HFFc6 (cell line): ENCODE data around the gene CHCHD6. TPM values are rescaled to one million over a fixed set of nuclear protein-coding genes. Genes with fewer than 3 reads are reported as not detected.

Source experiments
- DNase-seq: peaks from one replicate; pipeline ENCODE4 v3.0.0-alpha.2; 2018
- H3K27ac Mint-ChIP-seq: 2 replicates; pipeline ENCODE4 v1.8.0; 2020; ENCODE audit warnings: mild to moderate bottlenecking, mixed read lengths
- H3K27me3 Mint-ChIP-seq: 2 replicates; pipeline ENCODE4 v1.8.0; 2021; ENCODE audit warnings: mild to moderate bottlenecking, moderate library complexity, mixed read lengths; ENCODE audit not compliant: insufficient read depth
- H3K36me3 Mint-ChIP-seq: 2 replicates; pipeline ENCODE4 v1.8.0; 2021; ENCODE audit warnings: low read depth, mixed read lengths
- H3K4me1 Mint-ChIP-seq: 2 replicates; pipeline ENCODE4 v1.8.0; 2020; ENCODE audit warnings: low read depth, mixed read lengths
- H3K4me3 Mint-ChIP-seq: 2 replicates; pipeline ENCODE4 v1.8.0; 2020; ENCODE audit warnings: mild to moderate bottlenecking, moderate library complexity, mixed read lengths
- H3K9me3 Mint-ChIP-seq: 2 replicates; pipeline ENCODE4 v1.8.0; 2020; ENCODE audit warnings: mild to moderate bottlenecking, mixed read lengths
- CTCF ChIP-seq: fragments of 200-600 bp; sonication (generic); IDR thresholded peaks from 2 replicates; pipeline ENCODE4 v1.5.0; 2021; ENCODE audit warnings: antibody characterized with exemption, mild to moderate bottlenecking
- total RNA-seq, 6 experiments: library from RNA; stranded (reverse); fragmentation: NEBNext Ultra II Directional; extraction: Animal tissue kit (Norgen Biotek cat#: 25700); gene quantifications; 2 replicates in 1 of 6; 3 replicates in 5 of 6; pipeline ENCODE4 v1.2.3, GENCODE V29; 2021

CHCHD6 gene
- total RNA-seq, 6 experiments from 2014 or later, result 18.6 to 22.9 (median 19.9) TPM

- no peak overlapping the region for H3K27ac Mint-ChIP-seq
- H3K4me3 Mint-ChIP-seq, result no peak overlapping the region
- no peaks in the 10 kb centered on the region for H3K27me3 Mint-ChIP-seq
- H3K4me1 Mint-ChIP-seq, result peaks cover 75% of the 10 kb centered on the region
- no peak for DNase-seq
- no peaks in the 10 kb centered on the region for H3K36me3 Mint-ChIP-seq
- no peak for TF ChIP-seq CTCF
- no peaks in the 10 kb centered on the region for H3K9me3 Mint-ChIP-seq
Measured at GRCh38 chr3:126935756-126936509, 231.9 kb downstream of the CHCHD6 start.

GRCh38 chr3:126936853-126937425, 232.9 kb downstream of the CHCHD6 start:
- Mint-ChIP-seq H3K27ac (no peak overlapping the region), H3K4me3 (no peak overlapping the region), H3K27me3 (no peaks in the 10 kb centered on the region), H3K4me1 (peaks cover 69% of the 10 kb centered on the region), H3K36me3 (no peaks in the 10 kb centered on the region), H3K9me3 (no peaks in the 10 kb centered on the region)
- no peak for TF ChIP-seq CTCF
- no peak for DNase-seq

- H3K27ac Mint-ChIP-seq, result no peak overlapping the region
- no peak for DNase-seq
- no peaks in the 10 kb centered on the region for H3K27me3 Mint-ChIP-seq
- peaks cover 63% of the 10 kb centered on the region for H3K4me1 Mint-ChIP-seq
- H3K36me3 Mint-ChIP-seq, result no peaks in the 10 kb centered on the region
- no peak for TF ChIP-seq CTCF
- H3K9me3 Mint-ChIP-seq, result no peaks in the 10 kb centered on the region
- no peak overlapping the region for H3K4me3 Mint-ChIP-seq
Measured at GRCh38 chr3:126937533-126937932, 233.5 kb downstream of the CHCHD6 start.

- no peaks in the 10 kb centered on the region for H3K27me3 Mint-ChIP-seq
- TF ChIP-seq CTCF, result no peak
- no peak overlapping the region for H3K4me3 Mint-ChIP-seq
- no peaks in the 10 kb centered on the region for H3K9me3 Mint-ChIP-seq
- H3K4me1 Mint-ChIP-seq, result peaks cover 58% of the 10 kb centered on the region
- DNase-seq, result no peak
- no peaks in the 10 kb centered on the region for H3K36me3 Mint-ChIP-seq
- H3K27ac Mint-ChIP-seq, result no peak overlapping the region
Measured at GRCh38 chr3:126937973-126938372, 233.9 kb downstream of the CHCHD6 start.

GRCh38 chr3:126938520-126939337, 234.7 kb downstream of the CHCHD6 start:
- Mint-ChIP-seq H3K9me3 (no peaks in the 10 kb centered on the region), H3K36me3 (no peaks in the 10 kb centered on the region), H3K27me3 (no peaks in the 10 kb centered on the region), H3K27ac (peak overlapping the region; percentile 32; the same call in 1 of the 2 replicates), H3K4me1 (peaks cover 51% of the 10 kb centered on the region), H3K4me3 (no peak overlapping the region)
- no peak for DNase-seq
- no peak for TF ChIP-seq CTCF
